Breast epithelium (tissue), 4 donors: ENCODE measurements around the gene WARS2. TPM values are rescaled to one million over a fixed set of nuclear protein-coding genes. Genes with fewer than 3 reads are reported as not detected.

Experiments
- DNase-seq, 2 donors: peaks; one replicate each; pipeline ENCODE4 v3.0.0-alpha.2; 2019; ENCODE audit warnings: low spot score in 2 of 2
- H3K27ac ChIP-seq, 2 donors: fragments of 200-600 bp; sonication (generic) in 1 of 2; one replicate each; pipeline ENCODE4 v1.5.1; 2016 to 2019; ENCODE audit warnings: mild to moderate bottlenecking in 1 of 2
- H3K27me3 ChIP-seq, 2 donors: fragments of 200-600 bp; sonication (generic) in 1 of 2; one replicate each; pipeline versions ENCODE4 v1.5.1 to v1.6.0; 2017 to 2019; ENCODE audit warnings: control low read depth in 1 of 2, mild to moderate bottlenecking in 1 of 2
- H3K36me3 ChIP-seq: fragments of 200-600 bp; one replicate; pipeline ENCODE4 v1.5.1; 2019
- H3K4me1 ChIP-seq, 2 donors: fragments of 200-600 bp; sonication (generic); one replicate each; pipeline ENCODE4 v1.5.1; 2016 to 2019; ENCODE audit warnings: control low read depth in 1 of 2
- H3K4me3 ChIP-seq, 3 donors: fragments of 200-600 bp; sonication (generic); 1 replicate in 2 of 3; 2 replicates in 1 of 3; pipeline ENCODE4 v1.5.1; 2016 to 2019; ENCODE audit warnings: mild to moderate bottlenecking in 3 of 3, moderate library complexity in 2 of 3
- H3K9me3 ChIP-seq, 2 donors: fragments of 200-600 bp; sonication (generic) in 1 of 2; one replicate each; pipeline ENCODE4 v1.5.1; 2016 to 2019; ENCODE audit warnings: control low read depth in 1 of 2
- CTCF ChIP-seq, 3 donors: fragments of 450-650 bp; IDR thresholded peaks; one replicate each; pipeline ENCODE4 v1.5.1; 2016 to 2017; ENCODE audit warnings: antibody characterized with exemption in 3 of 3, mild to moderate bottlenecking in 3 of 3, moderate library complexity in 3 of 3
- POLR2A ChIP-seq: fragments of 450-650 bp; IDR thresholded peaks from one replicate; pipeline ENCODE4 v1.6.1; 2016; ENCODE audit warnings: antibody characterized with exemption, mild to moderate bottlenecking, moderate library complexity
- POLR2AphosphoS5 ChIP-seq, 3 donors: sonication (generic); formaldehyde crosslinking; IDR thresholded peaks; one replicate each; pipeline ENCODE4 v1.6.1; 2017; ENCODE audit warnings: antibody characterized with exemption in 3 of 3
- intact Hi-C: fragments of 100-400 bp; cut with DNase I; formaldehyde crosslinking; loops from one replicate; pipeline ENCODE4 v1.15.1; 2023; ENCODE audit warnings: low total_unique reads
- total RNA-seq, 3 donors: library from RNA; depleted of rRNA; stranded (reverse); fragments of >200 nt; gene quantifications; one replicate each; pipeline ENCODE4 v1.1.0, GENCODE V29; 2016

Gene WARS2
- total RNA-seq, 3 donors from 2014 or later = 21.1 to 26.2 (median 23.3) TPM

- H3K4me1 ChIP-seq = peaks cover 4 to 6% of the 10 kb centered on the region in 2 donors
- intact Hi-C loops = no loop called here
- peaks cover 0 to 16% of the 10 kb centered on the region in 2 donors for H3K27me3 ChIP-seq
- no peak for TF ChIP-seq POLR2A
- no peak for TF ChIP-seq CTCF (IDR thresholded peaks at IDR 0.05)
- no peak for TF ChIP-seq POLR2AphosphoS5 (IDR thresholded peaks at IDR 0.05)
- H3K36me3 ChIP-seq = no peaks in the 10 kb centered on the region
- DNase-seq = no peak
- no peak overlapping the region for H3K4me3 ChIP-seq
- peaks cover 0 to 5% of the 10 kb centered on the region in 2 donors for H3K9me3 ChIP-seq
- H3K27ac ChIP-seq = no peak overlapping the region
Observed at GRCh38 chr1:119012383-119012782, 128.1 kb downstream of the WARS2 start.

GRCh38 chr1:119011706-119012105 is 128.7 kb downstream of the WARS2 start:
- Histone ChIP-seq H3K4me3 (no peak overlapping the region), H3K27me3 (peaks cover 2 to 23% of the 10 kb centered on the region in 2 donors), H3K4me1 (peaks cover 4 to 6% of the 10 kb centered on the region in 2 donors), H3K36me3 (no peaks in the 10 kb centered on the region), H3K27ac (no peak overlapping the region), H3K9me3 (peaks cover 0 to 11% of the 10 kb centered on the region in 2 donors)
- DNase-seq = no peak
- TF ChIP-seq POLR2AphosphoS5 (IDR thresholded peaks at IDR 0.05) (no peak), POLR2A (no peak), CTCF (IDR thresholded peaks at IDR 0.05) (no peak)
- intact Hi-C loops = no loop called here

- intact Hi-C loops = no loop called here
- no peak for DNase-seq
Observed at GRCh38 chr1:119011116-119011515, 129.3 kb downstream of the WARS2 start.

GRCh38 chr1:119010201-119010600 is 130.3 kb downstream of the WARS2 start:
- H3K36me3 ChIP-seq = no peaks in the 10 kb centered on the region
- no peak overlapping the region for H3K27ac ChIP-seq
- H3K4me3 ChIP-seq = no peak overlapping the region
- peaks cover 4 to 6% of the 10 kb centered on the region in 2 donors for H3K4me1 ChIP-seq
- TF ChIP-seq POLR2A (no peak), CTCF (IDR thresholded peaks at IDR 0.05) (no peak), POLR2AphosphoS5 (IDR thresholded peaks at IDR 0.05) (no peak)
- H3K27me3 ChIP-seq = peaks cover 3 to 35% of the 10 kb centered on the region in 2 donors
- intact Hi-C loops = no loop called here
- DNase-seq = no peak
- peaks cover 0 to 13% of the 10 kb centered on the region in 2 donors for H3K9me3 ChIP-seq

More at GRCh38 chr1:119011116-119011515, 129.3 kb downstream of the WARS2 start:
- Histone ChIP-seq H3K4me1 (peaks cover 4 to 6% of the 10 kb centered on the region in 2 donors), H3K27ac (no peak overlapping the region), H3K27me3 (peaks cover 3 to 29% of the 10 kb centered on the region in 2 donors), H3K9me3 (peaks cover 0 to 13% of the 10 kb centered on the region in 2 donors), H3K36me3 (no peaks in the 10 kb centered on the region), H3K4me3 (no peak overlapping the region)
- TF ChIP-seq CTCF (IDR thresholded peaks at IDR 0.05) (no peak), POLR2A (no peak), POLR2AphosphoS5 (IDR thresholded peaks at IDR 0.05) (no peak)

GRCh38 chr1:119009312-119009655 is 131.2 kb downstream of the WARS2 start:
- Histone ChIP-seq H3K4me1 (peaks cover 4 to 6% of the 10 kb centered on the region in 2 donors), H3K27ac (no peak overlapping the region), H3K27me3 (peaks cover 3 to 36% of the 10 kb centered on the region in 2 donors), H3K36me3 (no peaks in the 10 kb centered on the region), H3K9me3 (peaks cover 0 to 13% of the 10 kb centered on the region in 2 donors), H3K4me3 (no peak overlapping the region)
- TF ChIP-seq CTCF (IDR thresholded peaks at IDR 0.05) = no peak
- no peak for TF ChIP-seq POLR2AphosphoS5 (IDR thresholded peaks at IDR 0.05)
- TF ChIP-seq POLR2A = no peak
- intact Hi-C loops = no loop called here
- no peak for DNase-seq
